K562 (cell line): ENCODE results near the gene PINK1. TPM values are rescaled to one million over a fixed set of nuclear protein-coding genes. Genes with fewer than 3 reads are reported as not detected.

Source experiments
- ATAC-seq: fragments of 200-7000 bp; cut with Tn5 transposase; 3 replicates; pipeline ENCODE4 v1.9.1; 2020; ENCODE audit warnings: moderate library complexity
- BruUV-seq: library from RNA; stranded (reverse); fragments of 400-500 nt; replicated peaks from 2 replicates; lab custom pipeline; 2021; lab: Mats Ljungman, UMichigan
- CTCF ChIA-PET: fragments of 300-600 bp; formaldehyde crosslinking; extraction: SDS; loops from one replicate; lab custom pipeline; 2021; ENCODE audit warnings: low intra/inter-chr PET ratio; lab: Yijun Ruan, JAX
- POLR2A ChIA-PET: fragments of 300-600, 350-650 bp; sonication (Branson Sonifier 250); formaldehyde crosslinking; extraction: SDS; loops from one replicate; lab custom pipeline; 2021; ENCODE audit warnings: antibody characterized with exemption, inconsistent platforms; lab: Yijun Ruan, JAX
- DNase-seq, 4 experiments: peaks; one replicate each; pipeline versions ENCODE4 v3.0.0 to v3.0.0-alpha.2; 2011 to 2018; ENCODE audit warnings: low spot score in 3 of 4, mixed read lengths in 3 of 4; ENCODE audit errors: extremely low read depth in 1 of 4
- FAIRE-seq: peaks from 2 replicates; lab custom pipeline; 2011; peaks lifted over from hg19 to GRCh38; lab: Jason Lieb, UNC
- H2AFZ ChIP-seq: 2 replicates; pipeline ENCODE4 v1.6.0; 2011; ENCODE audit warnings: low read depth, low read length, control low read depth, inconsistent platforms
- H3K27ac ChIP-seq: fragments of 200-600 bp; 3 replicates; pipeline ENCODE4 v1.8.0; 2011; ENCODE audit warnings: low read depth, mild to moderate bottlenecking, control low read depth, inconsistent platforms, low read length, moderate library complexity, mixed read lengths; ENCODE audit errors: extremely low read depth
- H3K27me3 ChIP-seq, 2 experiments: fragments of 300-600 bp in 1 of 2; 2 replicates in 1 of 2; 3 replicates in 1 of 2; pipeline versions ENCODE4 v1.6.0 to v1.8.0; 2011; ENCODE audit warnings: inconsistent platforms in 2 of 2, low read length in 2 of 2, mild to moderate bottlenecking in 1 of 2, mixed read lengths in 1 of 2, moderate library complexity in 1 of 2; ENCODE audit not compliant: control insufficient read depth in 2 of 2, insufficient read depth in 2 of 2
- H3K36me3 ChIP-seq: fragments of 300-600 bp; 3 replicates; pipeline ENCODE4 v1.8.0; 2011; ENCODE audit warnings: mild to moderate bottlenecking, low read length, inconsistent platforms; ENCODE audit not compliant: control insufficient read depth, insufficient read depth
- H3K4me1 ChIP-seq, 2 experiments: fragments of 200-600 bp in 1 of 2; replicated peaks in 1 of 2; 2 replicates in 1 of 2; 3 replicates in 1 of 2; pipeline versions ENCODE4 v1.5.1 to v1.8.0; 2011; ENCODE audit warnings: inconsistent platforms in 2 of 2, low read length in 2 of 2, mild to moderate bottlenecking in 1 of 2, mixed read lengths in 1 of 2, moderate library complexity in 1 of 2; ENCODE audit not compliant: control insufficient read depth in 2 of 2, insufficient read depth in 2 of 2
- H3K4me2 ChIP-seq: 2 replicates; pipeline ENCODE4 v1.6.1; 2011; ENCODE audit warnings: low read length, control low read depth, inconsistent platforms, mixed read lengths; ENCODE audit not compliant: insufficient read depth
- H3K4me3 ChIP-seq: fragments of 200-600 bp; sonication (generic), shearing (Covaris generic); 2 replicates; pipeline ENCODE4 v1.5.1; 2016; ENCODE audit warnings: control low read depth, inconsistent platforms
- H3K79me2 ChIP-seq: fragments of 200-600 bp; 3 replicates; pipeline ENCODE4 v1.8.0; 2011; ENCODE audit warnings: low read length, inconsistent platforms; ENCODE audit not compliant: control insufficient read depth, insufficient read depth
- H3K9ac ChIP-seq, 2 experiments: 2 replicates each; pipeline versions ENCODE4 v1.6.0 to v1.6.1; 2011; ENCODE audit warnings: low read depth in 2 of 2, low read length in 2 of 2, control low read depth in 1 of 2, inconsistent platforms in 1 of 2, mild to moderate bottlenecking in 1 of 2, mixed read lengths in 1 of 2; ENCODE audit not compliant: insufficient read depth in 1 of 2
- H3K9me1 ChIP-seq: one replicate; pipeline ENCODE4 v1.6.0; 2011; ENCODE audit warnings: inconsistent platforms, mild to moderate bottlenecking, low read length, moderate library complexity; ENCODE audit not compliant: control insufficient read depth, insufficient read depth
- H3K9me3 ChIP-seq: replicated peaks from 2 replicates; pipeline ENCODE4 v1.5.1; 2011; ENCODE audit warnings: low read depth, low read length, inconsistent platforms; ENCODE audit not compliant: control insufficient read depth, insufficient read depth
- H4K20me1 ChIP-seq: replicated peaks from 2 replicates; pipeline ENCODE4 v1.6.1; 2011; ENCODE audit warnings: low read length, inconsistent platforms, mixed read lengths; ENCODE audit not compliant: control insufficient read depth, insufficient read depth
- BCOR ChIP-seq: fragments of 450-650 bp; IDR thresholded peaks from 2 replicates; pipeline ENCODE4 v1.6.1; 2016
- EHMT2 ChIP-seq: fragments of 450-650 bp; IDR thresholded peaks from 2 replicates; pipeline ENCODE4 v1.6.1; 2018; ENCODE audit warnings: antibody characterized with exemption
- FOXO4 ChIP-seq: fragments of 450-650 bp; formaldehyde crosslinking; IDR thresholded peaks from 2 replicates; pipeline ENCODE4 v1.4.0; 2020; ENCODE audit warnings: mild to moderate bottlenecking, moderate library complexity
- HLTF ChIP-seq: fragments of 450-650 bp; IDR thresholded peaks from 2 replicates; pipeline ENCODE4 v1.6.1; 2016
- NRF1 ChIP-seq, 2 experiments: fragments of 450-650 bp; IDR thresholded peaks in 1 of 2; conservative IDR thresholded peaks in 1 of 2; 2 replicates each; pipeline ENCODE4 v1.6.1; 2014; ENCODE audit warnings: mild to moderate bottlenecking in 2 of 2
- POLR2H ChIP-seq: IDR thresholded peaks from 2 replicates; pipeline ENCODE4 v1.6.1; 2016; ENCODE audit warnings: missing genetic modification characterization, low read depth, mild to moderate bottlenecking, control low read depth, missing compliant biosample characterization, moderate library complexity
- RBM25 ChIP-seq: fragments of 200-400 bp; formaldehyde crosslinking; IDR thresholded peaks from 2 replicates; pipeline ENCODE4 v1.6.1; 2018; ENCODE audit warnings: low read length, low read depth, moderate library complexity; ENCODE audit not compliant: severe bottlenecking
- WGBS: fragments of 100-300 bp; shearing (Covaris generic); methylation state at CpG from one replicate; pipeline ENCODE4 v1.1.6; 2016; ENCODE audit warnings: low coverage, mixed read lengths; ENCODE audit not compliant: insufficient coverage; ENCODE audit errors: missing lambda C conversion rate; 5-methylcytosine and 5-hydroxymethylcytosine counted together
- in situ Hi-C: fragments of 300-500 bp; cut with MboI; formaldehyde crosslinking; loops from 4 replicates; pipeline ENCODE4 v1.15.0; 2018; ENCODE audit warnings: inconsistent platforms, mixed read lengths
- intact Hi-C: fragments of 100-400 bp; cut with micrococcal nuclease; formaldehyde crosslinking; loops from 2 replicates; pipeline ENCODE4 v1.14.2; 2022
- polyA plus RNA-seq, 8 experiments: library from polyadenylated mRNA; depleted of rRNA in 4 of 8; stranded (reverse) in 5 of 8; unstranded in 3 of 8; fragments of >200 nt; fragmentation: Nextera tagmentation in 2 of 8; fragmentation: Illumina TruSeq in 1 of 8; extraction: Ambion mirVana in 2 of 8; extraction: Trizol in 1 of 8; gene quantifications; 2 replicates each; pipeline versions ENCODE4 v1.2.1 to v1.2.3, GENCODE V29; 2011 to 2014; ENCODE audit warnings: inconsistent platforms in 1 of 8, missing spikeins in 1 of 8
- total RNA-seq, 7 experiments: library from RNA; depleted of rRNA in 6 of 7; stranded (reverse); fragments of >200 nt in 6 of 7; fragmentation: Illumina TruSeq in 2 of 7; extraction: Trizol in 2 of 7; gene quantifications; 2 replicates each; pipeline versions ENCODE4 v1.2.1 to v1.2.3, GENCODE V29; 2011 to 2021; ENCODE audit warnings: low replicate concordance in 1 of 7

PINK1 gene
- total and polyA plus RNA-seq, 9 of the 15 experiments (the other 6 are each of a cell fraction or from before 2014, with no cell fraction given), result 1.5 to 11.3 (median 6.8) TPM

GRCh38 chr1:20588634-20589225, 44.5 kb upstream of the PINK1 start, which contains the start of gene CDA:
Gene CDA, plus strand, starts transcription at chr1:20589097. Its CDS starts 33 bp downstream, at chr1:20589130.
- Histone ChIP-seq H3K4me1 (peaks cover 3 to 10% of the 10 kb centered on the region in 2 experiments; a peak in 3 of 5 replicates), H3K27me3 (peaks cover 33 to 59% of the 10 kb centered on the region in 2 experiments), H3K4me3 (no peak within 1 kb of the TSS), H4K20me1 (0 out of 2 replicates have a peak, but pooled peaks cover 3% of the 10 kb centered on the region), H3K36me3 (no peaks in the 10 kb centered on the region), H2AFZ (no peak within 1 kb of the TSS), H3K9me1 (no peaks in the 10 kb centered on the region), H3K79me2 (no peaks in the 10 kb centered on the region), H3K9ac (peak within 1 kb of the TSS in 1 of 2 experiments; percentile 22; a peak in 2 of 4 replicates), H3K4me2 (peak within 1 kb of the TSS; percentile 34), H3K27ac (no peak within 1 kb of the TSS), H3K9me3 (no peaks in the 10 kb centered on the region)
- CTCF ChIA-PET, result no interaction called here
- POLR2A ChIA-PET, result no interaction called here
- peak in 2 of 4 experiments; percentile 48 to 49 for DNase-seq
- in situ Hi-C loops, result no loop called here
- intact Hi-C loops, result no loop called here
- WGBS, result under 1% methylated on average over 11 of the region's 11 CpGs
- no peak for FAIRE-seq
- no TSS peak for BruUV-seq
- TF ChIP-seq RBM25 (peak; percentile 89), BCOR (0 out of 2 replicates have a peak, but pooled peaks have one; percentile 20), EHMT2 (no peak), FOXO4 (CRISPR knock-in tag) (no peak), NRF1 (conservative IDR thresholded peaks at IDR 0.05 in 1 of 2, IDR thresholded peaks at IDR 0.05 in 1 of 2) (peak in 1 of 2 experiments; percentile 22; a peak in 1 of 4 replicates), HLTF (peak; percentile 80; the same call in 1 of the 2 replicates), POLR2H (no peak)
- ATAC-seq, result peak; percentile 75
